Glomerular endothelial cell (primary cell): Measurements from ENCODE around the gene ZNF324. TPM values are rescaled to one million over a fixed set of nuclear protein-coding genes. Genes with fewer than 3 reads are reported as not detected.
"Not testable (repeated sequence)": the region's sequence is repeated elsewhere in the genome, so short reads cannot be mapped to it uniquely, and the experiment has no call there.

Experiments
- DNase-seq: peaks from one replicate; pipeline ENCODE4 v3.0.0-alpha.2; 2011; ENCODE audit warnings: low read depth, low spot score; ENCODE audit errors: extremely low read depth
- total RNA-seq: library from RNA; depleted of rRNA; stranded (reverse); fragments of >200 nt; gene quantifications from 2 replicates; pipeline ENCODE4 v1.2.3, GENCODE V29; 2015

Gene ZNF324
- total RNA-seq, 1 donor from 2014 or later: 19.5 TPM

DNA sequence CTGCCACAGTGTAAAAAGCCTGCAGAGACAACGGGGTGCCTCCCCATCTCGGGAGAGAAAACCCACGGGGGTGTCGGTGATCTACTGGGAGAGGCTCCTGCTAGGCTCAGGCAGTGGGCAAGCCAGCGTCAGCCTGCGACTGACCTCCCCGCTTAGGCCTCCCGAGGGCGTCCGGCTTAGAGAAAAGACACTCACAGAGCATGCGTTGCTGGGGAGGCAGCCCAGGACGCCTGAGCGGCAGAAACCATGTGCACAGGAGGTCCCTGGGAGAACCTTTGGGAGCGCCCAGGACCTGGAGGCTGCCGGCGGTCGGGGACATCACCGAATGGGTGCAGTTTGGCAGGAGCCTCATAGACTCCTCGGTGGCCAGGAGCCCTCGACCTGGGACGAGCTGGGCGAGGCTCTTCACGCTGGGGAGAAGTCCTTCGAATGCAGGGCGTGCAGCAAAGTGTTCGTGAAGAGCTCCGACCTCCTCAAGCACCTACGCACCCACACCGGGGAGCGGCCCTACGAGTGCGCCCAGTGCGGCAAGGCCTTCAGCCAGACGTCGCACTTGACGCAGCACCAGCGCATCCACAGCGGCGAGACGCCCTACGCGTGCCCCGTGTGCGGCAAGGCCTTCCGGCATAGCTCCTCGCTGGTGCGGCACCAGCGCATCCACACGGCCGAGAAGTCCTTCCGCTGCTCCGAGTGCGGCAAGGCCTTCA, 4.1 kb downstream of the ZNF324 start:
- DNase-seq: not testable (repeated sequence)

DNA sequence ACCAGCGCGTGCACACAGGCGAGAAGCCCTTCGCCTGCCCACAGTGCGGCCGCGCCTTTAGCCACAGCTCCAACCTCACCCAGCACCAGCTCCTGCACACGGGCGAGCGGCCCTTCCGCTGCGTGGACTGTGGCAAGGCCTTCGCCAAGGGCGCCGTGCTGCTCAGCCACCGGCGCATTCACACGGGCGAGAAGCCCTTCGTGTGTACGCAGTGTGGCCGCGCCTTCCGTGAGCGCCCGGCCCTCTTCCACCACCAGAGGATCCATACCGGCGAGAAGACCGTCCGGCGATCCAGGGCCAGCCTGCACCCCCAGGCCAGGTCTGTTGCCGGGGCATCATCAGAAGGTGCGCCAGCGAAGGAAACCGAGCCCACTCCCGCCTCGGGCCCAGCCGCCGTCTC, 4.9 kb downstream of the ZNF324 start:
- no peak for DNase-seq

DNA sequence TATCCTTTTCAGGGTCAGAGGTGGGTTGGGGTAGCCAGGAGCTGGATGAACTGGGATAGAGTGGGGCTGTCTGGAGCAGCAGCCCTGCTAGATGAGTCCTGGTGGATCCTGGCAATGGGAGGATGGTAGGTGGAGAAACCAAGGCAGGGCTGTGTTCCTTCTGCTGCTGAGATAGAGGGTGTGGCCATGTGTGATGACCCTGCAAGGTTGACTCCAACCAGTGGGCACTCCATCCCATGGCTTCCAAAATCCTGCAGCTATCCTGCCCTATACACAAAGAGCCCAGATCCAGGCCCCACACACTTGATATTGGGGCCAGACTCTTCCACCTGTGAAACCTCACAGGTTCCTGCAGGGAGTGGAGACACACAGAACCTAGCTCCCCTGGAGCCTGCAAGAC, 6.9 kb downstream of the ZNF324 start:
- DNase-seq: no peak

DNA sequence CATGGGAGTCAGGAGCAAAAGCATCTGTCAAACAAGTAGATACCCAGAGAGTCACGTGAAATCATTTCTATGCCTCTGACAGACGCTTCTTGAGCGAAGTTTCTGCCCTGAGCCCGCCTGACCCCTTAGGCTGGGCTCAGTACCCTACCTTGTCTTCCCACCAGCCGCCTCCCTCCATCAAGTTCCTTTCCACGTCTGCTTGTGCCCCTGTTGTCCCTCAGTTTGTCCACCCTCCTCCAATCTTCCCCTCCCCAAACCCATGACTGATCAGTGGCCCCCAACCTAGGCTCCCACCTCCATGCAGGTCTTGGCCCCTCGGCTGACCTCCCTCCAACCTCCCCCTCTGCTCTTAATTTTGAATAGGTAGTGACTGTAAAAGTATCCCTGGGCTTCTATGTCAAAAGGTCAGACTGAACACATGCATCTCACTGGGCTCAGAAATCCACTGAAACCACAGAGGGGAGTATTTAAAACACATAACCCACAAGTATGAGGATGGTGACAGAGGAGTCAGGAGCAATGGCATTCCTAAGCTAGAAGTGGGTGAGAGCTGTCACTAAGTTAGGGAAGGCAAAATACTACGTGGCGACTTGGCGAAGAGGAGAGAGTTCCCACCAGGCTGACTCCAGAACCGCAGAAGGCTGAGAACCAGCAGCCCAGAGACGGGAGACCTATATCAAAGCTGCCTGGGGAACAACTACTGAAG, 7.6 kb downstream of the ZNF324 start:
- no peak for DNase-seq

DNA sequence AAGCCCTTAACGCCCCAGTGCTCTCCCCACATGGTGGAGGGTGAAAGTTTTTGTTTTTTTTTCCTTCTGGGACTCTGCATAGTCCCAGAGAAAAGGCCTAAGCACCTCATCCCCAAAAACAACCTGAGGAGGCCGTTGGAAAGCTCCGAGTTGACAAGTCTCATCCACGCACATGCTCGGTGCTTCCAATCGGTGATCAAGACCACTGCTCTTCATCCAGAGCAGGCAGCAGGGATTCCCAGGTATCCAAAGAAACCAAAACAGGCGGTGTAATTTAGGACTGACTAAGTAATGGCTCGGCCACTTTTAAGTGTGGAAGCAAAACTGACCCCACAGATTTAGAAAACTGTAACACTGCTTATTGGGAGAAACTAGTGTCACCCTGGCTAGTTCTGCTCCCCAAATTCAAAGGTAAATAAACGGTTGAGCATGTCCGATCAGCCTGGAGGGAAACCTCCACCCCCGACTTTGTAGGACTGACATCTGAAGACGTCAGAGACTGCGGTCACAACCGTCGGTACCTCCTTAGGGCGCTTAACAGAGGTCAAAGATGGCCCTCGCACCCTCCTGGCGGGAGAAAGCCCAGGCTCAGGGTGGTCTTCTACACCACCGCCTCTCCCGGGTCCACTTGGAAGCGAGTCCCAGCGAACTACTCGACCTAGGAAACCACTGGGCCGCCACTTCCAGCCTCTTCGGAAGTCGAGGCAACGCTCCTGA, 8.3 kb downstream of the ZNF324 start:
- no peak for DNase-seq

DNA sequence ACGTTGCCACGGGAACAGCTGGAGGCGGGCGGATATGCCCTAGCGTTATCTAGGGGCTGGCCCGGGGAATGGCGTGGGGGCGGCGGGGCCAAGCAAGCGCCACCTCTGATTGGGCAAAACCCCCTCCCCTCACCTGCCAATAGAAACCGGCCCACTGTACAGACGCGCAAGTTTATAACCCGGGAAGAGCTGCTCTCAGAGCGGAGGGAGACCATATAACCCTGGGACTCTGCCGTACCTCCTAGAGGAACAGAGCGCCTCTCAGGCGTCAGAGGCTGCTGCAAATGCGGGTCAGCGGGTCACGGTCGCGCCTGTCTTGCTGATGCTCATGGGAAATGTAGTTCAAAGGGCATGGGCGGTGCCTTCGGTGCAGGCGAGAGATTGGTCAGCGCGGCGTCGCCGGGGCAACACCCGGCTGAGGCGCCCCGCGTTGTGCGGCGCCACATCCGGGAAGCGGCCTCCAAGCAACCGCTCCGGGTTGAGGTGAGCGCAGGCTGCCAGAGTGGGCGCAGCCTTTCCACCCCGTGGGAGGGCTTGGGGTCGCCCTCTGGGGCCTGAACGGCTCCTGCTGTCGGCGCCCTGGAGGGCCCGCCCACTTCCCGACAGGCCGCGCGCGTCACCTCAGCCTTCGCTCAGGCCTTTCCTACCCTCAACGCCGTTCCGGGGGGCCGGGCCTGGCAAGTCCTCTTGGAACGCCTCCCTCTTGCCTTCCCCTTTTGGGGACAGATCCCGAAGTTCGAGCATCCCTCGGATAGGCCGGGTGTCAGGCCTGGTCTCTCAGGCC, 9.0 kb downstream of the ZNF324 start, which contains the start of gene ZNF446:
ZNF446 (plus strand) TSS at position 639 of the 784 bp plus-strand sequence. CDS start 867 bp downstream, outside the sequence.
- peak; percentile 76 for DNase-seq

DNA sequence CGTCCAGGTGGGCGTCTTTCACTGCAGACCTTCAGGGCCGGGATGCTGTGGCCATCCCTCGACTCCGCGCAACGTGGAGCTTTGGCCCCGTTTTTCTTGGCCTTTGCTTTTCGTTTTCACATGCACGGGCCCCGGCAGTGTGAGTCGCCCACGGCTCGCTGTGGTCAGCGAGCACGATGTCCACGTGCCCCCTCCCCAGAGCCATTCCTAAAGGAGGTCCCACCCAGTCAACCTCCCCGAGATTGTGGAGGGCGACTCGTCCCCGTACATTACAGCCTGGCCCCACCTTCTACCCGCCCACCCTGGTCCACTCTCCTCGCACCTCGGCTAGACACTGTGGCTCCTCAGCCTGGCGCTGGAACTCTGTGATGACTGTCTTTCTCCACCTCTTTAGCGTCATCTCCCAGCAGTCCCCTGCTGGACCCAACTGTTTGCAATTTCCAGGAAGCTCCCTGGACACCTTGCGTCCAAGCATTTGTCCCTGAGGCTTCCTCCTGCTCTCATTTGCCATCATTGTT, 9.7 kb downstream of the ZNF324 start:
- no peak for DNase-seq

DNA sequence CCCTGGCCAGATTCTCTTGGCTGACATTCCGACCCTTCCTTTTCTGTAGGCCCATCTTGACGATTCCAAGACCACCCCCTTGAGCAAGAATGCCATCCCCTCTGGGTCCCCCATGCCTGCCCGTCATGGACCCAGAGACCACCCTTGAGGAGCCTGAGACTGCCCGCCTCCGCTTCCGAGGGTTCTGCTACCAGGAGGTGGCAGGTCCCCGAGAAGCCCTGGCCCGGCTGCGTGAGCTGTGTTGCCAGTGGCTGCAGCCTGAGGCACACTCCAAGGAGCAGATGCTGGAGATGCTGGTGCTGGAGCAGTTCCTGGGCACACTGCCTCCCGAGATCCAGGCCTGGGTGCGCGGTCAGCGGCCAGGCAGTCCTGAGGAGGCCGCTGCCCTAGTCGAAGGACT, 10.2 kb downstream of the ZNF324 start:
- DNase-seq: no peak

DNA sequence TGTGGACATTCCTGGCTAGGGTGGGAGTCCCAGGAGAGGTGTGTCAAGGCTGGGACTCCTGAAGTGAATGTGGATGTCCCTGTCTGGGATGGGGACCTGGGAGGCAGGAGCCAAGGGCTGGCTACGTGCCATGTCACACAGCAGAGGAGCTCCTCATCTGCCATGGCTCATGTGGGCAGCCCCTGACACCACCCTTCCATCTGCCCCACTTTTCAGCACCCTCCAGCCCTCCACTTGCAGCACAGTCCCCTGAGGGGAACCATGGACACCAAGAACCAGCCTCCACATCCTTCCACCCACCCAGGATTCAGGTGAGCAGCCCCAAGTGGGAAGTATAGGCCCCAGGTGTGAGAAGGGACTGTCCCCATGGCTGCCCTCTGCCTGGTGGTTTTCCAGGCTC, 11.0 kb downstream of the ZNF324 start:
- no peak for DNase-seq

DNA sequence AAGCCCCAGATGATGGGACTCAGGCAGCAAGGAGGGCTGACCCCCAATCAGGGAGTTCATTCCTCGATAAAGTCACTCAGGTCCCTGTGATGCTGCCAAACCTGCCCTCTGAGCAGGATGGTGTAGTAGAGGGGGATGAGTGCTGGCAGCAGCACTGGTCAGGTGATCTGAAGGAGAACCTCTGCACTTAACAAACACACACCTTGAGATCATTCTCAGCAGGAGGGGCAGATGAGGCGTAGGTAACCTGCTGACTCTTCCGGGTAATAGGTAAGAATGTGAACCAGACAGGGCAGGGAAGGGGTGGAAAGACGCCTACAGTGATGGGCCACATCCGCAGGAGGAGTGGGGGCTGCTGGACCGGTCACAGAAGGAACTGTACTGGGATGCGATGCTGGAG, 12.4 kb downstream of the ZNF324 start:
- no peak for DNase-seq

DNA sequence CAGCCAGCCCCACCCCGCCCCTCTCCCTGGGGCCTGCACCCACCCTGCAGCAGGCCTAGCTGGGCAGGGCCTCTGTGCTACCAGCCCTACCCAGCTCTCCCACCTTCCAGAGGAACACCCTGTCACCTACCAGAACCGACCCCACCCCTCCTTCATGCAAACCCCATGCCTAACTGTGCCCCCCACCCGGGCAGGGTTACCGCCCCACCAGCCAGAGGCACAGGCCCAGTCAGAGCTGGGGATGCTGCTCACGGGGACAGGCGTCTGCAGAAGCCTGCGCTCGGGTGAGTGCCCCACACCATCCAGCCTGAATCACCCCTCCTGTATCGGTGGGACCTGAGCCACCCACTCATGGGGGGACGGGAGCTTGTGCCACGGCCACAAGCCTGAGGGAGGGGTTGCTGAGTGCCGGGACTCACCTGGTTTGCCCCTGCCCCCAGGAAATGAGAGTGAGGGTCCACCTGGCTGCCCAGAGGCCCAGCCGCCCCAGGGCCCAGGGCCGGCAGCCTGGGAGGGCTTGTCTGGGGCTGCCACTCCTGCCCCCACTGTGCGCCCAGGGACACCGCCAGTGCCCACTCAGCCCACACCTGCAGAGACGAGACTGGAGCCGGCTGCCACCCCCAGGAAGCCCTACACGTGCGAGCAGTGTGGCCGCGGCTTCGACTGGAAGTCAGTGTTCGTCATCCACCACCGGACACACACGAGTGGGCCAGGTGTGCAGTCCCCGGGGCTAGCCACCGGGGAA, 13.0 kb downstream of the ZNF324 start:
- no peak for DNase-seq

DNA sequence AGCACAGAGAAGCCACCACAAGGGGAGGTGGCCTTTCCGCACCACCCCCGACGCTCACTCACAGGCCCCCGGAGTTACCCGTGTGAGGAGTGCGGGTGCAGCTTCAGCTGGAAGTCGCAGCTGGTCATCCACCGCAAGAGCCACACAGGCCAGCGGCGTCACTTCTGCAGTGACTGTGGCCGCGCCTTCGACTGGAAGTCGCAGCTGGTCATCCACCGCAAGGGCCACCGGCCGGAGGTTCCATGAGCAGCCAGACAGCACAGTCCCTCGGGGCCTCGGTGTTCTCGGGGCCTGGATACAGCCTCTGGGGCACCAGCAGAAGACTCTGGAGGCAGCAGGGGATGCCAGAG, 13.6 kb downstream of the ZNF324 start:
- DNase-seq: no peak

DNA sequence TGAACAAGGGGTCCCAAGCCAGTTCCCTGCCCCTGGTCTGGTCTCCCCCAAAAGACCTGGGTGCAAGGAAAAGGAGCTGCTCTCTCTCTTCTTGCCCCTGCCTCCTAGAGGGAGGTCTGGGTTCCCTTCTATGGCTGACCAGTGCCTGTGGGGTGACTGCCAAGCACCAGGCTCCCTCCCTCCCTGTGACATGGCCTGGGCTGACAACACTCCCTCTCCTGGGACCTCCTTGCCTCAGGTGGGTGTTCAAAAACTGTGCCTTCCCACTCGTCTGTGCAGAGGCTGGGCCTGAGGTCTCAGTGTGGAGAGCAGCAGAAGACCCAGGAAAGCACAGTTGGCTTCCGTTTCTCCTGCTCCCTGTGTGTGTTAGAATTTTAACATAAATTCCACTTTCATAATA, 14.0 kb downstream of the ZNF324 start:
- DNase-seq: no peak

DNA sequence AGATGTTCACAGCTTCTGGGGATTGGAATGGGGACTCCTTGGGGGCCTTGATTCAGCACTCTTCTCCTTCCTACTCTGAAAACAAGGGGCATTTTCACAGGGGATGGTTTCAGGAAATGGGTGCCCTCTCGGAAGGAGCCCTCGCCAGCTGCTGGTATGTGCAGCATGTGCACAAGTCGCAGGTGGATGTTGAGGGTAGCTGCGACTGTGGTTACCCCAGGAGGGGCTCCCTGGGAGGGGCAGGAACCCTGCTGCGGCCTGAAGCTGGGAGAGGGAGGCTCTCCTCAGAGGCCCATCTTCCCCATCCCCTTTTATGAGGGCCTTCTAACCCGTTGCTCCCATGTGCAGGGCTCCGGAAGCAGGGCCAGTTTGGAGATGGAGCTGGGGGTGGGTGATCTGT, 15.5 kb downstream of the ZNF324 start:
- no peak for DNase-seq

DNA sequence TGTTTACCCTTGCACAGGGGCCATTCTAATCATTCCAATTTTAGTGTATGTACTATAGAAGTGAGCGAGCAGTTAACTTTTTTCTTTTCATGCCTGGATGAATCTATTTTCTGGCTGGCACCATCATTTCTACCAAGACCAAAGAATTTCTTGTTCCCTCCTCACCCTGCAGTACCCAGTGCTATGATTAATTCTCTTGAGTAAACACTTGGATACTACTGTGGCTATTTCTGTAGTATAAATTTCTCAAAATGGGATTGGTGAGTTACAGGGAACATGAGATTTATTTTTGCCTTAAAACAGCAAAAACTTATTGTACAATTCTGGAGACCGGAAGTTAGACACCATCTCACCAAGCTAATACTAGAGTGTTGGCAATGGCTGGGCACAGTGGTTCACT, 16.9 kb downstream of the ZNF324 start:
- DNase-seq: no peak

DNA sequence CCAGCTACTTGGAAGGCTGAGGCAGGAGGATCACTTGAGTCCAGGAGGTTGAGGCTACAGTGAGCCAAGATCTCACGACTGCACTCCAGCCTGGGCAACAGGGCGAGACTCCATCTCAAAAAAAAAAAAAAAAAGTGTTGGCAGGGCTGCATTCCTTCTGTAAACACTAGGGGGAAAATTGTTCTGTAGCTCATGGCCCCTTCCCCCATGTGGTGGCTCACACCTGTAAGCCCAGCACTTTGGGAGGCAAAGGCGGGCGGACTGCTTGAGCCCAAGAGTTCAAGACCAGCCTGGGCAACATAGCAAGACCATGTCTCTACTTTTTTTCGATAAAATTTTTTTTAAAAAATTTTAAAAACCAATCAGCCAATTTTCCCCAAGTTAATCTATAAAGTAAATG, 17.5 kb downstream of the ZNF324 start:
- not testable (repeated sequence) for DNase-seq

DNA sequence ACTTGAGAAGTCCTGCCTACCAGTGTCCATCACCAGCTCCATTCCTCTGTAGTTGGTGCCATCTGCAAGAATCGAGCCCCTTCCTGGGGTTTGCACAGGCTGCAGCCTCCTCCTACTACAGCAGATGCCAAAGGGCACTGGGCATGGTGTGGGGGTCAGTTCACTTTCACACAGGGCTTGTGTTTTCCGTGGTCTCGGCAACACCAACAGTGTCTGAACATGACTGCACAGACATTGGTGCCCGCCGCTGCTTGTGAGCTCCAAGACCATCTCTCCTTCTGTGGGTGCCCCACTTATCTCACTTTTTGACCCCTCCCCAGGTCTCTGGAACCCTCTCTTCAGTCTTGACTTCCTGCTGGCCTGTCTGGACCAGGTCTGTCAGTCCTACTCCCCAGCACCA, 24.5 kb downstream of the ZNF324 start:
- no peak for DNase-seq

DNA sequence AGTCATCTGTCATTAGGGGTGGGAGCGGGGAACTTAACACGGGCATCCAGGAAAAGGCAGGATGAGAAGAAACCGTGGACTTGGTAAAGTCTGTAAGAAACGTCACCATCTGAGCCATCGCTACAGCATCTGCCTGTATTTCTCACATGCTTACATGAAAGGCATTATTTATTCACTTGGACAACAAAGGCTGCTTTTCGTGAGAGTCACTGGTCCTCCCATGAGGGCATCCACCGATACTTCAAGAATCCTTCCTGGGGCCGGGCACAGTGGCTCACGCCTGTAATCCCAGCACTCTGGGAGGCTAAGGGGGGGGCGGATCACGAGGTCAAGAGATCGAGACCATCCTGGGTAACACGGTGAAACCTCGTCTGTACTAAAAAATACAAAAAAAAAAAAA, 25.4 kb downstream of the ZNF324 start:
- DNase-seq: no peak

DNA sequence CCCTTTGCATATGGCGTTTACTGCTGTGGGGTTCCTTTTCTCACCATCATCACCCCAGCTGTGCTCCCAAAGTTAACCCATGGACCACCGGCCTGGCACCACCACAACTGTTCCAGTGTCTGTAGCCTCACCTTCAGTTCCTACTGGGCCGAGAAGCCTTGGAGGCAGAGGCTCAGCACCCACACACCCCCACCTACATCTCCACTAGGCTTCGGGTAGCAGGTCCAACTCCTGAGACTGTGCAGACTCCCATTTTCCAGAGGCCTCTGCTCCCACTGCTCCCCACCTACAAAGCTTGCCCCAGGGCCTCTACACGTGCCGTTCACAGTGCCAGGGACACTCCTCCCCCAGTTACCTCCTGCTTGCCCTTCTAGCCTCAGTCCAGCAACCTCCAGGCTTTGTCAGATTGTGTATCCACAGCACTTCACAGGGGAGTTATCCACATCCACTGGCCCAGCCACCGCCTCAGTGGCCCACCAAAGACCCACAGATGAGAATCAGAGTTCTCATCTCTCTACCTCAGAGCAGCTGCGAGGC, 30.8 kb downstream of the ZNF324 start:
- DNase-seq: no peak
